ENCODE measurements around the gene CYGB.
"Not testable (repeated sequence)": the region's sequence is repeated elsewhere in the genome, so short reads cannot be mapped to it uniquely, and the experiment has no call there.

The CYGB gene

GRCh38 chr17:76512366-76513305 lies 24.9 kb downstream of the CYGB start:
- Histone ChIP-seq H3K36me3 (ENCODE audit: control insufficient read depth, insufficient read depth, low read length) (no peaks in the 10 kb centered on the region), H3K27me3 (replicated peaks; ENCODE audit: control insufficient read depth, insufficient read depth, low read length) (no peaks in the 10 kb centered on the region), H3K4me3 (replicated peaks; ENCODE audit: low read depth, low read length) (no peak overlapping the region)
- no peak for TF ChIP-seq CTCF (IDR thresholded peaks at IDR 0.05; ENCODE audit: insufficient read depth, low read length, poor library complexity, severe bottlenecking)
- no peak for DNase-seq (ENCODE audit: extremely low read depth, insufficient read length)

DNA sequence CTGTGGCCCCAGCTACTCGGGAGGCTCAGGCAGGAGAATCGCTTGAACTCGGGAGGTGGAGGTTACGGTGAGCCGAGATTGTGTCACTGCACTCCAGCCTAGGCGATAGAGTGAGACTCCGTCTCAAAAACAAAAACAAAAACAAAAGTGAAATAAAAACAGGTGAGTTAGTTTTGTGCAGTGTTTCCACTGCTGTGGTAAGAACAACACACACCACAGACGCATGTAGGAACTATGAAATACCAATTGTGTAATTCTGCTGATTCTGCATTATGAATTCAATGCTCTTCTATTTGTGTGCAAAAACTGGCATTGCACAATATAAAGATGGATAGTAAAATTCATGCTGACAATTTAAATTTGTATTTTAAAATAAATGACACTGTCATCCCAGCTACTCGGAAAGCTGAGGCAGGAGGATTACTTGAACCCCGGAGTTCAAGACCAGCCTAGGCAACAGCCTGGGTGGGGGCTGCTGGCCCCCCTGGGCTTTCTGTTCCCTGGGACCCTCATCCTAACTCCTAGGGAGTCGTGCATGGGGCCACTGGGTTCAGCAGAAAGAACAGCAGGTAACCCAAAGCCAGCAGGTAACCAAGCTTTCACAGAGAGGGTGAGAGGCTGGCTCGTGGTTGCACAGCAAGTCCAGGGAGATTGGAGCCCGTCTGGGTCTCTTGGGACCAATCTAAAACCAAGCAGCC lies 25.7 kb downstream of the CYGB start:
- no peak overlapping the region for H3K4me3 ChIP-seq (replicated peaks; ENCODE audit: low read depth, low read length)
- DNase-seq (ENCODE audit: extremely low read depth, insufficient read length) = no peak
- H3K36me3 ChIP-seq (ENCODE audit: control insufficient read depth, insufficient read depth, low read length) = no peaks in the 10 kb centered on the region
- no peak for TF ChIP-seq CTCF (IDR thresholded peaks at IDR 0.05; ENCODE audit: insufficient read depth, low read length, poor library complexity, severe bottlenecking)
- H3K27me3 ChIP-seq (replicated peaks; ENCODE audit: control insufficient read depth, insufficient read depth, low read length) = no peaks in the 10 kb centered on the region

DNA sequence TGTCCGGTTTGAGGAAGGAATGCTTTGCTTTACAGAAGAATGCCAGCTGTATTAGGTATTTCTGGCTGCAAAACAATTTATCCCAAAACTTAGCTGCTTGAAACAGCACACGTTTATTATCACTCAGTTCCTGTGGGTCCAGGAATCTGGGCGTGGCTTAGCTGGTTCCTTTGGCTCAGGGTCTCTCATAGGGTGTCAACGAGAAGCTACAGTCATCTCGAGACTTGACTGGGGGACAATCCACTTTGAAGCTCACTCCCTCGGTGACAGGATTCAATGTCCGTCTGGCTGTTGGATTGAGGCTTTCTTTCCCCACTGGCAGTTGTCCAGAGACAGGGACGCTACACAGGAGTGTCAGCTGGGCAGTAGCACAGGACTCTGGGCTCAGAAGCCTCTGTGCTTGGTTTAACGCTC lies 26.7 kb downstream of the CYGB start:
- DNase-seq (ENCODE audit: extremely low read depth, insufficient read length) = no peak

GRCh38 chr17:76508472-76509063 lies 28.9 kb downstream of the CYGB start:
- DNase-seq (ENCODE audit: extremely low read depth, insufficient read length); H3K4me3 ChIP-seq (replicated peaks; ENCODE audit: low read depth, low read length): not testable (repeated sequence)

More for the DNA sequence above, 26.7 kb downstream of the CYGB start:
- Histone ChIP-seq H3K27me3 (replicated peaks; ENCODE audit: control insufficient read depth, insufficient read depth, low read length) (no peaks in the 10 kb centered on the region), H3K4me3 (replicated peaks; ENCODE audit: low read depth, low read length) (no peak overlapping the region), H3K36me3 (ENCODE audit: control insufficient read depth, insufficient read depth, low read length) (no peaks in the 10 kb centered on the region)
- no peak for TF ChIP-seq CTCF (IDR thresholded peaks at IDR 0.05; ENCODE audit: insufficient read depth, low read length, poor library complexity, severe bottlenecking)

GRCh38 chr17:76506408-76507345 lies 30.8 kb downstream of the CYGB start:
- DNase-seq (ENCODE audit: extremely low read depth, insufficient read length) = peak; percentile 81
- H3K4me3 ChIP-seq (replicated peaks; ENCODE audit: low read depth, low read length) = no peak overlapping the region
- TF ChIP-seq CTCF (IDR thresholded peaks at IDR 0.05; ENCODE audit: insufficient read depth, low read length, poor library complexity, severe bottlenecking) = peak; percentile 88
- H3K36me3 ChIP-seq (ENCODE audit: control insufficient read depth, insufficient read depth, low read length) = no peaks in the 10 kb centered on the region
- H3K27me3 ChIP-seq (replicated peaks; ENCODE audit: control insufficient read depth, insufficient read depth, low read length) = no peaks in the 10 kb centered on the region

More at GRCh38 chr17:76508472-76509063, 28.9 kb downstream of the CYGB start:
- not testable (repeated sequence) for H3K36me3 ChIP-seq (ENCODE audit: control insufficient read depth, insufficient read depth, low read length); H3K27me3 ChIP-seq (replicated peaks; ENCODE audit: control insufficient read depth, insufficient read depth, low read length)

All from GM06990 (cell line).